H9 (cell line): Measurements from ENCODE around the gene LAMC3. TPM values are rescaled to one million over a fixed set of nuclear protein-coding genes. Genes with fewer than 3 reads are reported as not detected.

Source experiments
- DNase-seq: peaks from one replicate; pipeline ENCODE4 v3.0.0-alpha.2; 2017
- H2AFZ ChIP-seq: one replicate; pipeline ENCODE4 v1.6.1; 2013; ENCODE audit warnings: mild to moderate bottlenecking, low read length, control low read depth, moderate library complexity
- H2AK5ac ChIP-seq: 2 replicates; pipeline ENCODE4 v1.6.1; 2013; ENCODE audit warnings: low read length, control low read depth, mixed read lengths; ENCODE audit not compliant: insufficient read length
- H2BK120ac ChIP-seq: one replicate; pipeline ENCODE4 v1.6.1; 2013; ENCODE audit warnings: low read depth, mild to moderate bottlenecking, low read length, control low read depth, inconsistent platforms; ENCODE audit not compliant: poor library complexity, severe bottlenecking
- H2BK12ac ChIP-seq: 2 replicates; pipeline ENCODE4 v1.6.1; 2013; ENCODE audit warnings: low read length, control low read depth, mixed read lengths, low read depth; ENCODE audit not compliant: insufficient read length
- H2BK15ac ChIP-seq: 2 replicates; pipeline ENCODE4 v1.6.1; 2013; ENCODE audit warnings: low read depth, low read length, control low read depth
- H2BK20ac ChIP-seq: one replicate; pipeline ENCODE4 v1.6.1; 2013; ENCODE audit warnings: low read depth, mild to moderate bottlenecking, low read length, control low read depth, inconsistent platforms; ENCODE audit not compliant: poor library complexity, severe bottlenecking
- H2BK5ac ChIP-seq: 2 replicates; pipeline ENCODE4 v1.6.1; 2013; ENCODE audit warnings: low read length, control low read depth, mixed read lengths; ENCODE audit not compliant: insufficient read length
- H3K14ac ChIP-seq: 2 replicates; pipeline ENCODE4 v1.6.1; 2013; ENCODE audit warnings: low read length, control low read depth; ENCODE audit not compliant: insufficient read depth
- H3K18ac ChIP-seq: 2 replicates; pipeline ENCODE4 v1.6.1; 2013; ENCODE audit warnings: low read depth, mild to moderate bottlenecking, mixed read lengths, low read length, control low read depth; ENCODE audit not compliant: insufficient read length
- H3K23ac ChIP-seq: 2 replicates; pipeline ENCODE4 v1.6.1; 2013; ENCODE audit warnings: low read length, control low read depth, mixed read lengths, low read depth; ENCODE audit not compliant: insufficient read length
- H3K23me2 ChIP-seq: 2 replicates; pipeline ENCODE4 v1.6.1; 2013; ENCODE audit warnings: low read depth, mild to moderate bottlenecking, mixed read lengths, low read length, control low read depth; ENCODE audit not compliant: insufficient read length, poor library complexity, severe bottlenecking
- H3K27ac ChIP-seq: 2 replicates; pipeline ENCODE4 v1.5.1; 2013; ENCODE audit warnings: low read length, control low read depth, mixed read lengths, low read depth; ENCODE audit not compliant: insufficient read length
- H3K27me3 ChIP-seq: 2 replicates; pipeline ENCODE4 v1.6.1; 2013; ENCODE audit warnings: low read length, control low read depth, inconsistent platforms; ENCODE audit not compliant: insufficient read depth
- H3K4ac ChIP-seq: 2 replicates; pipeline ENCODE4 v1.6.1; 2013; ENCODE audit warnings: low read depth, mild to moderate bottlenecking, control low read depth, inconsistent platforms, low read length, moderate library complexity
- H3K4me1 ChIP-seq: 2 replicates; pipeline ENCODE4 v1.6.1; 2013; ENCODE audit warnings: low read length, control low read depth, inconsistent platforms; ENCODE audit not compliant: insufficient read depth
- H3K4me2 ChIP-seq: 2 replicates; pipeline ENCODE4 v1.6.1; 2013; ENCODE audit warnings: low read length, control low read depth, mixed read lengths; ENCODE audit not compliant: insufficient read length, insufficient read depth
- H3K56ac ChIP-seq: 2 replicates; pipeline ENCODE4 v1.6.1; 2013; ENCODE audit warnings: low read depth, mild to moderate bottlenecking, mixed read lengths, low read length, control low read depth; ENCODE audit not compliant: insufficient read length
- H3K79me1 ChIP-seq: 2 replicates; pipeline ENCODE4 v1.6.1; 2013; ENCODE audit warnings: low read depth, mild to moderate bottlenecking, moderate library complexity, low read length, control low read depth, inconsistent platforms; ENCODE audit not compliant: insufficient read depth, poor library complexity, severe bottlenecking
- H3K79me2 ChIP-seq: 2 replicates; pipeline ENCODE4 v1.6.1; 2013; ENCODE audit warnings: low read length, control low read depth, inconsistent platforms; ENCODE audit not compliant: insufficient read depth
- H3K9ac ChIP-seq: 2 replicates; pipeline ENCODE4 v1.6.1; 2013; ENCODE audit warnings: low read length, control low read depth, mixed read lengths; ENCODE audit not compliant: insufficient read length; ENCODE audit errors: extremely low read depth
- H3K9me3 ChIP-seq: one replicate; pipeline ENCODE4 v1.6.1; 2013; ENCODE audit warnings: low read depth, low read length, inconsistent platforms; ENCODE audit not compliant: control insufficient read depth
- H3T11ph ChIP-seq: one replicate; pipeline ENCODE4 v1.6.1; 2013; ENCODE audit warnings: mild to moderate bottlenecking, low read length, control low read depth, inconsistent platforms
- H4K20me1 ChIP-seq: one replicate; pipeline ENCODE4 v1.6.1; 2013; ENCODE audit not compliant: control insufficient read depth, insufficient read length, insufficient read depth
- H4K5ac ChIP-seq: 2 replicates; pipeline ENCODE4 v1.6.1; 2013; ENCODE audit warnings: low read depth, mild to moderate bottlenecking, mixed read lengths, low read length, control low read depth; ENCODE audit not compliant: insufficient read length
- H4K8ac ChIP-seq: replicated peaks from 2 replicates; pipeline ENCODE4 v1.6.1; 2013; ENCODE audit warnings: low read length, control low read depth, mixed read lengths, low read depth; ENCODE audit not compliant: insufficient read length
- H4K91ac ChIP-seq: 2 replicates; pipeline ENCODE4 v1.6.1; 2013; ENCODE audit warnings: low read depth, mild to moderate bottlenecking, moderate library complexity, mixed read lengths, low read length, control low read depth; ENCODE audit not compliant: insufficient read length
- H3K27ac Mint-ChIP-seq, 3 experiments: 2 replicates in 2 of 3; 3 replicates in 1 of 3; pipeline ENCODE4 v1.8.0; 2020 to 2021; ENCODE audit warnings: mixed read lengths in 3 of 3, mild to moderate bottlenecking in 1 of 3, moderate library complexity in 1 of 3
- H3K27me3 Mint-ChIP-seq: 2 replicates; pipeline ENCODE4 v1.8.0; 2021; ENCODE audit warnings: low read depth, mild to moderate bottlenecking, moderate library complexity, mixed read lengths
- H3K36me3 Mint-ChIP-seq, 3 experiments: 2 replicates in 2 of 3; 3 replicates in 1 of 3; pipeline ENCODE4 v1.8.0; 2020 to 2021; ENCODE audit warnings: low read depth in 3 of 3, mixed read lengths in 3 of 3; ENCODE audit not compliant: insufficient read depth in 1 of 3
- H3K4me1 Mint-ChIP-seq, 2 experiments: 2 replicates each; pipeline ENCODE4 v1.8.0; 2020; ENCODE audit warnings: mixed read lengths in 2 of 2
- H3K4me3 Mint-ChIP-seq, 2 experiments: 2 replicates in 1 of 2; 3 replicates in 1 of 2; pipeline ENCODE4 v1.8.0; 2020 to 2021; ENCODE audit warnings: mild to moderate bottlenecking in 2 of 2, mixed read lengths in 2 of 2, moderate library complexity in 1 of 2
- H3K9me3 Mint-ChIP-seq, 2 experiments: 2 replicates in 1 of 2; 3 replicates in 1 of 2; pipeline ENCODE4 v1.8.0; 2020; ENCODE audit warnings: mild to moderate bottlenecking in 2 of 2, mixed read lengths in 2 of 2, moderate library complexity in 1 of 2
- WGBS: extraction: QIAGEN DNeasy Blood & Tissue Kit; methylation state at CpG from one replicate; pipeline ENCODE4 v1.1.7; 2013; ENCODE audit warnings: missing lambda C conversion rate, low lambda C conversion rate, mixed read lengths; ENCODE audit not compliant: insufficient read length; ENCODE audit errors: extremely low coverage; 5-methylcytosine and 5-hydroxymethylcytosine counted together
- total RNA-seq: library from RNA; stranded (reverse); gene quantifications from 2 replicates; pipeline ENCODE4 v1.2.1, GENCODE V29; 2021
- TF ChIP-seq, protein P1 (sequence below): fragments of 200-600 bp; sonication (generic); conservative IDR thresholded peaks from 3 replicates; pipeline ENCODE4 v1.8.0; 2021; ENCODE audit warnings: antibody characterized with exemption, mild to moderate bottlenecking

The LAMC3 gene
- total RNA-seq, 1 experiment from 2014 or later, result 21.7 TPM

GRCh38 chr9:130988400-130988747, 20.6 kb upstream of the LAMC3 start:
- no peak overlapping the region for H2AFZ ChIP-seq
- H3K27me3 Mint-ChIP-seq, result peaks cover 6% of the 10 kb centered on the region; the same call in 1 of the 2 replicates
- H4K5ac ChIP-seq, result no peak overlapping the region
- no peak overlapping the region for H3K4me2 ChIP-seq
- H3T11ph ChIP-seq, result no peak overlapping the region
- H3K18ac ChIP-seq, result no peak overlapping the region
- no peaks in the 10 kb centered on the region for H4K20me1 ChIP-seq
- DNase-seq, result no peak
- H2BK120ac ChIP-seq, result no peak overlapping the region
- WGBS, result no CpG with 5 or more reads among the region's 2 CpGs
- H3K4me3 Mint-ChIP-seq, result no peak overlapping the region
- H3K23me2 ChIP-seq, result no peaks in the 10 kb centered on the region
- H4K91ac ChIP-seq, result no peak overlapping the region
- H3K9me3 Mint-ChIP-seq, result no peaks in the 10 kb centered on the region; a peak in 2 of 5 replicates
- no peak overlapping the region for H2BK20ac ChIP-seq
- H2BK15ac ChIP-seq, result no peak overlapping the region
- no peaks in the 10 kb centered on the region for H3K27me3 ChIP-seq
- H3K4me1 Mint-ChIP-seq, result peaks cover 16 to 22% of the 10 kb centered on the region in 2 experiments
- no peak overlapping the region for H3K23ac ChIP-seq
- H3K4me1 ChIP-seq, result no peaks in the 10 kb centered on the region
- H3K56ac ChIP-seq, result no peak overlapping the region
- no peak overlapping the region for H3K27ac ChIP-seq
- H2AK5ac ChIP-seq, result no peak overlapping the region
- H3K79me1 ChIP-seq, result no peaks in the 10 kb centered on the region
- H2BK12ac ChIP-seq, result no peak overlapping the region
- TF ChIP-seq, protein P1, sequence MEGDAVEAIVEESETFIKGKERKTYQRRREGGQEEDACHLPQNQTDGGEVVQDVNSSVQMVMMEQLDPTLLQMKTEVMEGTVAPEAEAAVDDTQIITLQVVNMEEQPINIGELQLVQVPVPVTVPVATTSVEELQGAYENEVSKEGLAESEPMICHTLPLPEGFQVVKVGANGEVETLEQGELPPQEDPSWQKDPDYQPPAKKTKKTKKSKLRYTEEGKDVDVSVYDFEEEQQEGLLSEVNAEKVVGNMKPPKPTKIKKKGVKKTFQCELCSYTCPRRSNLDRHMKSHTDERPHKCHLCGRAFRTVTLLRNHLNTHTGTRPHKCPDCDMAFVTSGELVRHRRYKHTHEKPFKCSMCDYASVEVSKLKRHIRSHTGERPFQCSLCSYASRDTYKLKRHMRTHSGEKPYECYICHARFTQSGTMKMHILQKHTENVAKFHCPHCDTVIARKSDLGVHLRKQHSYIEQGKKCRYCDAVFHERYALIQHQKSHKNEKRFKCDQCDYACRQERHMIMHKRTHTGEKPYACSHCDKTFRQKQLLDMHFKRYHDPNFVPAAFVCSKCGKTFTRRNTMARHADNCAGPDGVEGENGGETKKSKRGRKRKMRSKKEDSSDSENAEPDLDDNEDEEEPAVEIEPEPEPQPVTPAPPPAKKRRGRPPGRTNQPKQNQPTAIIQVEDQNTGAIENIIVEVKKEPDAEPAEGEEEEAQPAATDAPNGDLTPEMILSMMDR, result no peak
- H3K27ac Mint-ChIP-seq, result no peak overlapping the region
- H4K8ac ChIP-seq, result no peak overlapping the region
- no peak overlapping the region for H3K14ac ChIP-seq
- no peak overlapping the region for H3K9ac ChIP-seq
- H3K36me3 Mint-ChIP-seq, result no peaks in the 10 kb centered on the region
- H3K4ac ChIP-seq, result no peak overlapping the region
- H3K79me2 ChIP-seq, result no peaks in the 10 kb centered on the region
- H2BK5ac ChIP-seq, result no peak overlapping the region
- no peaks in the 10 kb centered on the region for H3K9me3 ChIP-seq
